ENCODE measurements around the gene SCAF1. TPM values are rescaled to one million over a fixed set of nuclear protein-coding genes. Genes with fewer than 3 reads are reported as not detected.

The SCAF1 gene
- total and polyA plus RNA-seq, 9 of the 15 experiments (the other 6 are each of a cell fraction or from before 2014, with no cell fraction given), result 0.20 to 79.0 (median 4.9) TPM

DNA sequence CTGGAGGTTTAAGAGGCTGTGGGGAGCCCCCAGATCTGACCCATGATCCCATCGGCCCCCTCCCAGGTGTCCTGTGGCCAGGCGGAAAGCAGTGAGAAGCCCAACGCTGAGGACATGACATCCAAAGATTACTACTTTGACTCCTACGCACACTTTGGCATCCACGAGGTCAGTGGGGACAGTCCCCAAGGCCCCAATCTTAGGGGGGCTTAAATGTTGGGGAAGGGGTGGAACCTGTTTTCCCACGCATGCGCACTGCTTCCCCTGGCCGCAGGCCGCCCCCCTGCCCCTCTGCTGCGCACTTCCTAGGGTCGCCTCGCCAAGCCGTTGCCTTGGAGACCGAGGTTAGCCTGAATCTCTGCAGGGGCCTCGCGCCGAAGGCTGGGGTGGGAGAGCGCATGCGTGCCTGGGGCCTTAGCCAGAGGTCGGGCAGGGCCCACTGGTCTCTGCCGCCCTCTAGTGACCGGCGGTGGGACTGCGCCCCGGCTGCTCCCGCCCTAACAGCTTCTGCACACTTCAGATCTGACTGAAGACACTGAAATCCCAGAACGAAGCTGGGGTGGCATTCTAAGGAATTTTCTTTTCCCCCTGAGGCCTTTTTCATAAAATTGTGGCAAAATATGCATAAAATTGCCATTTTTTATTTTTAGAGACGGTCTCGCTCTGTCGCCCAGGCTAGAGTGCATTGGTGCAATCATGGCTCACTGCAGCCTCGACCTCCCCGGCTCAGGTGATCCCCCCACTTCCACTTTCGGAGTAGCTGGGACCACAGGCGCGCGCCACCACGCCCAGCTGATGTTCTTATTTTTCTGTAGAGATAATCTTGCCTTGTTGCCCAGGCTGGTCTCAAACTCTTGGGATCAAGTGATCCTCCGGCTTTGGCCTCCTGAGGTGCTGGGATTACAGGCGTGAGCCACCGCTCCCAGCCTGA lies 38.7 kb downstream of the SCAF1 start (continued):
- TF ChIP-seq, protein P1, sequence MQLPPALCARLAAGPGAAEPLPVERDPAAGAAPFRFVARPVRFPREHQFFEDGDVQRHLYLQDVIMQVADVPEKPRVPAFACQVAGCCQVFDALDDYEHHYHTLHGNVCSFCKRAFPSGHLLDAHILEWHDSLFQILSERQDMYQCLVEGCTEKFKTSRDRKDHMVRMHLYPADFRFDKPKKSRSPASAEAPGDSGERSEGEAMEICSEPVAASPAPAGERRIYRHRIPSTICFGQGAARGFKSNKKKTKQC (CRISPR knock-in tag; IDR thresholded peaks at IDR 0.05), result no peak
- TF ChIP-seq HNRNPK (IDR thresholded peaks at IDR 0.05; ENCODE audit: low read depth, low read length, poor library complexity, severe bottlenecking) (no peak), POLR3A (IDR thresholded peaks at IDR 0.05; ENCODE audit: borderline replicate concordance, extremely low read depth, insufficient read depth, insufficient read length) (no peak), FOXA1 (IDR thresholded peaks at IDR 0.05; ENCODE audit: borderline replicate concordance) (no peak), ZNF263 (CRISPR knock-in tag; IDR thresholded peaks at IDR 0.05; ENCODE audit: borderline replicate concordance) (no peak), ZNF384 (IDR thresholded peaks at IDR 0.05; ENCODE audit: low read depth, low read length) (no peak), ZSCAN29 (IDR thresholded peaks at IDR 0.05) (no peak), XRCC5 (IDR thresholded peaks at IDR 0.05; ENCODE audit: low read depth, low read length) (peak; percentile 90; the same call in 1 of the 2 replicates), ZNF551 (CRISPR knock-in tag; IDR thresholded peaks at IDR 0.05) (no peak), FOSL1 (tag; conservative IDR thresholded peaks at IDR 0.05) (no peak), SETDB1 (IDR thresholded peaks at IDR 0.05; ENCODE audit: low read length) (no peak), EP400 (IDR thresholded peaks at IDR 0.05) (peak; percentile 26; the same call in 1 of the 2 replicates), JUN (IDR thresholded peaks at IDR 0.05; ENCODE audit: borderline replicate concordance, low read depth, low read length) (no peak), JUN (CRISPR knock-in tag; IDR thresholded peaks at IDR 0.05; ENCODE audit: borderline replicate concordance) (no peak), HNRNPL (IDR thresholded peaks at IDR 0.05; ENCODE audit: low read depth, low read length) (no peak), PPARD (CRISPR knock-in tag; IDR thresholded peaks at IDR 0.05) (no peak), RFX1 (IDR thresholded peaks at IDR 0.05) (peak; percentile 90), NFE2 (IDR thresholded peaks at IDR 0.05; ENCODE audit: low read depth) (no peak)
- TF ChIP-seq, protein P2, sequence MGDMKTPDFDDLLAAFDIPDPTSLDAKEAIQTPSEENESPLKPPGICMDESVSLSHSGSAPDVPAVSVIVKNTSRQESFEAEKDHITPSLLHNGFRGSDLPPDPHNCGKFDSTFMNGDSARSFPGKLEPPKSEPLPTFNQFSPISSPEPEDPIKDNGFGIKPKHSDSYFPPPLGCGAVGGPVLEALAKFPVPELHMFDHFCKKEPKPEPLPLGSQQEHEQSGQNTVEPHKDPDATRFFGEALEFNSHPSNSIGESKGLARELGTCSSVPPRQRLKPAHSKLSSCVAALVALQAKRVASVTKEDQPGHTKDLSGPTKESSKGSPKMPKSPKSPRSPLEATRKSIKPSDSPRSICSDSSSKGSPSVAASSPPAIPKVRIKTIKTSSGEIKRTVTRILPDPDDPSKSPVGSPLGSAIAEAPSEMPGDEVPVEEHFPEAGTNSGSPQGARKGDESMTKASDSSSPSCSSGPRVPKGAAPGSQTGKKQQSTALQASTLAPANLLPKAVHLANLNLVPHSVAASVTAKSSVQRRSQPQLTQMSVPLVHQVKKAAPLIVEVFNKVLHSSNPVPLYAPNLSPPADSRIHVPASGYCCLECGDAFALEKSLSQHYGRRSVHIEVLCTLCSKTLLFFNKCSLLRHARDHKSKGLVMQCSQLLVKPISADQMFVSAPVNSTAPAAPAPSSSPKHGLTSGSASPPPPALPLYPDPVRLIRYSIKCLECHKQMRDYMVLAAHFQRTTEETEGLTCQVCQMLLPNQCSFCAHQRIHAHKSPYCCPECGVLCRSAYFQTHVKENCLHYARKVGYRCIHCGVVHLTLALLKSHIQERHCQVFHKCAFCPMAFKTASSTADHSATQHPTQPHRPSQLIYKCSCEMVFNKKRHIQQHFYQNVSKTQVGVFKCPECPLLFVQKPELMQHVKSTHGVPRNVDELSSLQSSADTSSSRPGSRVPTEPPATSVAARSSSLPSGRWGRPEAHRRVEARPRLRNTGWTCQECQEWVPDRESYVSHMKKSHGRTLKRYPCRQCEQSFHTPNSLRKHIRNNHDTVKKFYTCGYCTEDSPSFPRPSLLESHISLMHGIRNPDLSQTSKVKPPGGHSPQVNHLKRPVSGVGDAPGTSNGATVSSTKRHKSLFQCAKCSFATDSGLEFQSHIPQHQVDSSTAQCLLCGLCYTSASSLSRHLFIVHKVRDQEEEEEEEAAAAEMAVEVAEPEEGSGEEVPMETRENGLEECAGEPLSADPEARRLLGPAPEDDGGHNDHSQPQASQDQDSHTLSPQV (IDR thresholded peaks at IDR 0.05), result peak; percentile 24; the same call in 1 of the 2 replicates
- TF ChIP-seq, protein P3, sequence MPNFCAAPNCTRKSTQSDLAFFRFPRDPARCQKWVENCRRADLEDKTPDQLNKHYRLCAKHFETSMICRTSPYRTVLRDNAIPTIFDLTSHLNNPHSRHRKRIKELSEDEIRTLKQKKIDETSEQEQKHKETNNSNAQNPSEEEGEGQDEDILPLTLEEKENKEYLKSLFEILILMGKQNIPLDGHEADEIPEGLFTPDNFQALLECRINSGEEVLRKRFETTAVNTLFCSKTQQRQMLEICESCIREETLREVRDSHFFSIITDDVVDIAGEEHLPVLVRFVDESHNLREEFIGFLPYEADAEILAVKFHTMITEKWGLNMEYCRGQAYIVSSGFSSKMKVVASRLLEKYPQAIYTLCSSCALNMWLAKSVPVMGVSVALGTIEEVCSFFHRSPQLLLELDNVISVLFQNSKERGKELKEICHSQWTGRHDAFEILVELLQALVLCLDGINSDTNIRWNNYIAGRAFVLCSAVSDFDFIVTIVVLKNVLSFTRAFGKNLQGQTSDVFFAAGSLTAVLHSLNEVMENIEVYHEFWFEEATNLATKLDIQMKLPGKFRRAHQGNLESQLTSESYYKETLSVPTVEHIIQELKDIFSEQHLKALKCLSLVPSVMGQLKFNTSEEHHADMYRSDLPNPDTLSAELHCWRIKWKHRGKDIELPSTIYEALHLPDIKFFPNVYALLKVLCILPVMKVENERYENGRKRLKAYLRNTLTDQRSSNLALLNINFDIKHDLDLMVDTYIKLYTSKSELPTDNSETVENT (CRISPR knock-in tag; IDR thresholded peaks at IDR 0.05), result no peak

Data from K562 (cell line).